Fibroblast of skin of right quadriceps (primary cell): Measurements from ENCODE around the gene TRIM32.
"Not testable (repeated sequence)": the region's sequence is repeated elsewhere in the genome, so short reads cannot be mapped to it uniquely, and the experiment has no call there.

Experiments
- DNase-seq: peaks from one replicate; pipeline ENCODE4 v3.0.0-alpha.2; 2013

Gene TRIM32

GRCh38 chr9:116683535-116683934 is 3.6 kb upstream of the TRIM32 start:
- no peak for DNase-seq

- no peak for DNase-seq
Measured at GRCh38 chr9:116685166-116685565, 1.9 kb upstream of the TRIM32 start.

GRCh38 chr9:116686135-116686534 is 970 bp upstream of the TRIM32 start:
- no peak for DNase-seq

GRCh38 chr9:116686693-116687073 is 422 bp upstream of the TRIM32 start:
- DNase-seq: no peak

- peak; percentile 11 for DNase-seq
Measured at GRCh38 chr9:116687754-116688135, 640 bp downstream of the TRIM32 start.

GRCh38 chr9:116688806-116689485 is 1.8 kb downstream of the TRIM32 start:
- no peak for DNase-seq

GRCh38 chr9:116689486-116690032 is 2.5 kb downstream of the TRIM32 start:
- DNase-seq: no peak

- DNase-seq: not testable (repeated sequence)
Measured at GRCh38 chr9:116690805-116691204, 3.7 kb downstream of the TRIM32 start.

- no peak for DNase-seq
Measured at GRCh38 chr9:116691607-116692006, 4.5 kb downstream of the TRIM32 start.

GRCh38 chr9:116692616-116693015 is 5.5 kb downstream of the TRIM32 start:
- DNase-seq: no peak

GRCh38 chr9:116693233-116693731 is 6.2 kb downstream of the TRIM32 start:
- DNase-seq: no peak

- peak; percentile 35 for DNase-seq
Measured at GRCh38 chr9:116694785-116695291, 7.7 kb downstream of the TRIM32 start.

GRCh38 chr9:116695438-116695837 is 8.3 kb downstream of the TRIM32 start:
- DNase-seq: no peak

- peak; percentile 62 for DNase-seq
Measured at GRCh38 chr9:116697362-116697761, 10.3 kb downstream of the TRIM32 start.

GRCh38 chr9:116697887-116698286 is 10.8 kb downstream of the TRIM32 start:
- no peak for DNase-seq

- DNase-seq: no peak
Measured at GRCh38 chr9:116700279-116700678, 13.2 kb downstream of the TRIM32 start.

- DNase-seq: no peak
Measured at GRCh38 chr9:116700882-116701865, 14.1 kb downstream of the TRIM32 start.

GRCh38 chr9:116701940-116702642 is 15.0 kb downstream of the TRIM32 start:
- no peak for DNase-seq

GRCh38 chr9:116703634-116704033 is 16.5 kb downstream of the TRIM32 start:
- no peak for DNase-seq

- DNase-seq: no peak
Measured at GRCh38 chr9:116704470-116704869, 17.4 kb downstream of the TRIM32 start.

- no peak for DNase-seq
Measured at GRCh38 chr9:116705531-116705930, 18.4 kb downstream of the TRIM32 start.
